Measurements from ENCODE around the gene PRKD1.

Gene PRKD1

GRCh38 chr14:29749327-29749726, 178.3 kb downstream of the PRKD1 start:
- no peak for TF ChIP-seq TAF1 (IDR thresholded peaks at IDR 0.05; ENCODE audit: low read depth)

GRCh38 chr14:29745863-29746262, 181.8 kb downstream of the PRKD1 start:
- TF ChIP-seq, protein P1, sequence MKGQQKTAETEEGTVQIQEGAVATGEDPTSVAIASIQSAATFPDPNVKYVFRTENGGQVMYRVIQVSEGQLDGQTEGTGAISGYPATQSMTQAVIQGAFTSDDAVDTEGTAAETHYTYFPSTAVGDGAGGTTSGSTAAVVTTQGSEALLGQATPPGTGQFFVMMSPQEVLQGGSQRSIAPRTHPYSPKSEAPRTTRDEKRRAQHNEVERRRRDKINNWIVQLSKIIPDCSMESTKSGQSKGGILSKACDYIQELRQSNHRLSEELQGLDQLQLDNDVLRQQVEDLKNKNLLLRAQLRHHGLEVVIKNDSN (IDR thresholded peaks at IDR 0.05) = no peak
- no peak for TF ChIP-seq TCF12 (IDR thresholded peaks at IDR 0.05; ENCODE audit: low read depth)
- no peak for TF ChIP-seq RAD21 (IDR thresholded peaks at IDR 0.05; ENCODE audit: low read depth)
- TF ChIP-seq EP300 (IDR thresholded peaks at IDR 0.05; ENCODE audit: borderline replicate concordance) = no peak
- TF ChIP-seq NFIC (IDR thresholded peaks at IDR 0.05) = no peak
- TF ChIP-seq CEBPB (IDR thresholded peaks at IDR 0.05) = no peak
- no peak for TF ChIP-seq TAF1 (IDR thresholded peaks at IDR 0.05; ENCODE audit: low read depth)
- no peak for TF ChIP-seq EGR1 (IDR thresholded peaks at IDR 0.05)
- TF ChIP-seq FOXM1 (IDR thresholded peaks at IDR 0.05; ENCODE audit: borderline replicate concordance, low read depth) = no peak
- TF ChIP-seq, protein P2, sequence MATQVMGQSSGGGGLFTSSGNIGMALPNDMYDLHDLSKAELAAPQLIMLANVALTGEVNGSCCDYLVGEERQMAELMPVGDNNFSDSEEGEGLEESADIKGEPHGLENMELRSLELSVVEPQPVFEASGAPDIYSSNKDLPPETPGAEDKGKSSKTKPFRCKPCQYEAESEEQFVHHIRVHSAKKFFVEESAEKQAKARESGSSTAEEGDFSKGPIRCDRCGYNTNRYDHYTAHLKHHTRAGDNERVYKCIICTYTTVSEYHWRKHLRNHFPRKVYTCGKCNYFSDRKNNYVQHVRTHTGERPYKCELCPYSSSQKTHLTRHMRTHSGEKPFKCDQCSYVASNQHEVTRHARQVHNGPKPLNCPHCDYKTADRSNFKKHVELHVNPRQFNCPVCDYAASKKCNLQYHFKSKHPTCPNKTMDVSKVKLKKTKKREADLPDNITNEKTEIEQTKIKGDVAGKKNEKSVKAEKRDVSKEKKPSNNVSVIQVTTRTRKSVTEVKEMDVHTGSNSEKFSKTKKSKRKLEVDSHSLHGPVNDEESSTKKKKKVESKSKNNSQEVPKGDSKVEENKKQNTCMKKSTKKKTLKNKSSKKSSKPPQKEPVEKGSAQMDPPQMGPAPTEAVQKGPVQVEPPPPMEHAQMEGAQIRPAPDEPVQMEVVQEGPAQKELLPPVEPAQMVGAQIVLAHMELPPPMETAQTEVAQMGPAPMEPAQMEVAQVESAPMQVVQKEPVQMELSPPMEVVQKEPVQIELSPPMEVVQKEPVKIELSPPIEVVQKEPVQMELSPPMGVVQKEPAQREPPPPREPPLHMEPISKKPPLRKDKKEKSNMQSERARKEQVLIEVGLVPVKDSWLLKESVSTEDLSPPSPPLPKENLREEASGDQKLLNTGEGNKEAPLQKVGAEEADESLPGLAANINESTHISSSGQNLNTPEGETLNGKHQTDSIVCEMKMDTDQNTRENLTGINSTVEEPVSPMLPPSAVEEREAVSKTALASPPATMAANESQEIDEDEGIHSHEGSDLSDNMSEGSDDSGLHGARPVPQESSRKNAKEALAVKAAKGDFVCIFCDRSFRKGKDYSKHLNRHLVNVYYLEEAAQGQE (IDR thresholded peaks at IDR 0.05; ENCODE audit: low read depth) = no peak
- TF ChIP-seq YY1 (IDR thresholded peaks at IDR 0.05; ENCODE audit: low read depth) = no peak
- no peak for TF ChIP-seq ZBTB7A (IDR thresholded peaks at IDR 0.05; ENCODE audit: low read depth)
- TF ChIP-seq TEAD4 (IDR thresholded peaks at IDR 0.05) = no peak
- no peak for TF ChIP-seq MAX (IDR thresholded peaks at IDR 0.05)
- no peak for TF ChIP-seq CREB1 (IDR thresholded peaks at IDR 0.05; ENCODE audit: low read depth)

- TF ChIP-seq ZBTB7A (IDR thresholded peaks at IDR 0.05; ENCODE audit: low read depth) (no peak), MAX (IDR thresholded peaks at IDR 0.05) (no peak), EGR1 (IDR thresholded peaks at IDR 0.05) (no peak), RAD21 (IDR thresholded peaks at IDR 0.05; ENCODE audit: low read depth) (no peak), NFIC (IDR thresholded peaks at IDR 0.05) (no peak)
- TF ChIP-seq, protein P2 (IDR thresholded peaks at IDR 0.05; ENCODE audit: low read depth) = no peak
Measured at GRCh38 chr14:29743531-29743930, 184.1 kb downstream of the PRKD1 start.

DNA sequence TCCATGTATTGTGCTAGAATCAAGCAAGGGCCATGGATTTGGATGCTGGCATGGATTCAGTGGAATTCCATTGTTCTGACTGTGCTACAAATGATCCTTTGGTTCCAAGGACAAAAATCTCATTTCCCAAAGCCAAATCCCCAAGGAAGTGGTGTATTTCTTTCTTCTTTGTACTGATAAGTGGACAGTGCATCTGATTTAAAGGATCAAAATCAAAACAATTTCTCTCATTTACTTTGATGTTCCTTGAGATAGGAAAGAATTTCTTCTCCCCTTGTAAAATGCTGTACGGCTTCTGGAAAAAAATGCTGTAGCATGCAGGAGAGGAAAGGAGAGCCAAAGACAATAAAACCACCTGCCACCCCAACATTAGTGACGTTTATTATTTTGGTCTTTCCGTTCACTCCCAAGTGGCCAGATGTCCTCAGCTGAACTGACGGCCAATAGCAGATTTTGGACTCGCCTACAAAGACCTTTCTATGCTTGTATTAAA, 185.7 kb downstream of the PRKD1 start:
- TF ChIP-seq YY1 (IDR thresholded peaks at IDR 0.05; ENCODE audit: low read depth) (no peak), FOXM1 (IDR thresholded peaks at IDR 0.05; ENCODE audit: borderline replicate concordance, low read depth) (no peak), MAX (IDR thresholded peaks at IDR 0.05) (no peak), TEAD4 (IDR thresholded peaks at IDR 0.05) (no peak), EGR1 (IDR thresholded peaks at IDR 0.05) (no peak), CREB1 (IDR thresholded peaks at IDR 0.05; ENCODE audit: low read depth) (no peak), EP300 (IDR thresholded peaks at IDR 0.05; ENCODE audit: borderline replicate concordance) (no peak), RAD21 (IDR thresholded peaks at IDR 0.05; ENCODE audit: low read depth) (no peak), TCF12 (IDR thresholded peaks at IDR 0.05; ENCODE audit: low read depth) (no peak), ZBTB7A (IDR thresholded peaks at IDR 0.05; ENCODE audit: low read depth) (no peak), CEBPB (IDR thresholded peaks at IDR 0.05) (no peak), TAF1 (IDR thresholded peaks at IDR 0.05; ENCODE audit: low read depth) (no peak), NFIC (IDR thresholded peaks at IDR 0.05) (no peak)
- TF ChIP-seq, protein P2 (IDR thresholded peaks at IDR 0.05; ENCODE audit: low read depth) = no peak
- TF ChIP-seq, protein P1 (IDR thresholded peaks at IDR 0.05) = no peak

- TF ChIP-seq RAD21 (IDR thresholded peaks at IDR 0.05; ENCODE audit: low read depth) (no peak), TAF1 (IDR thresholded peaks at IDR 0.05; ENCODE audit: low read depth) (no peak), CREB1 (IDR thresholded peaks at IDR 0.05; ENCODE audit: low read depth) (no peak), ZBTB7A (IDR thresholded peaks at IDR 0.05; ENCODE audit: low read depth) (no peak), EGR1 (IDR thresholded peaks at IDR 0.05) (no peak), EP300 (IDR thresholded peaks at IDR 0.05; ENCODE audit: borderline replicate concordance) (no peak), NFIC (IDR thresholded peaks at IDR 0.05) (no peak), TCF12 (IDR thresholded peaks at IDR 0.05; ENCODE audit: low read depth) (no peak), FOXM1 (IDR thresholded peaks at IDR 0.05; ENCODE audit: borderline replicate concordance, low read depth) (no peak), MAX (IDR thresholded peaks at IDR 0.05) (no peak), TEAD4 (IDR thresholded peaks at IDR 0.05) (no peak), YY1 (IDR thresholded peaks at IDR 0.05; ENCODE audit: low read depth) (no peak), CEBPB (IDR thresholded peaks at IDR 0.05) (no peak)
- TF ChIP-seq, protein P2 (IDR thresholded peaks at IDR 0.05; ENCODE audit: low read depth) = no peak
- TF ChIP-seq, protein P1 (IDR thresholded peaks at IDR 0.05) = no peak
Measured at GRCh38 chr14:29740491-29740890, 187.2 kb downstream of the PRKD1 start.

Data from Ishikawa (cell line).